ENCODE data around the gene CARNS1.
A peak's percentile ranks its signal among the peaks of the same experiment; 100 is the strongest.

CARNS1 gene

DNA sequence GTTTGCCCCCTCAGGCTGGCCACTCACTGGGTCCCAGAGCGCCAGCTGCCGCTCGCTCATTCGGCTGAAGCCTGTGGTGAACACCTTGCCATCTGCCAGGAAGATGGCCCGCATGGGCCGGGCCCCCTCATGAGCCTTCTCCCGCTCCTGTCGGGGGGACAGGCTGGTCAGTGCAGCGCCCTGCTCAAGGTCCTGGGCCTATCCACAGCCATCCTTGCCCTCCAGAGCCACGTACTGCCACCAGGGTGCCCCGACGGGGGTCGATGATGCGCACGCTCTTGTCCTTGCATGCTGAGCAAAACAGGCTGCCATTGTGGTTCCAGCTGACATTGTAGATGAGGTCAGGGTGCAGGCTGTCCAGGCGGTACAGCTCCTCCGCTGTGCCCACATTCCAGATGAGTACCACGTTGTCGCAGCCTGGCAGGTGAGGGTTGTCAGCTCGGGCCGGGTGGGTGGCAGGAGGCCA, 25.7 kb downstream of the CARNS1 start:
- no peak for DNase-seq (ENCODE audit: low spot score)

DNA sequence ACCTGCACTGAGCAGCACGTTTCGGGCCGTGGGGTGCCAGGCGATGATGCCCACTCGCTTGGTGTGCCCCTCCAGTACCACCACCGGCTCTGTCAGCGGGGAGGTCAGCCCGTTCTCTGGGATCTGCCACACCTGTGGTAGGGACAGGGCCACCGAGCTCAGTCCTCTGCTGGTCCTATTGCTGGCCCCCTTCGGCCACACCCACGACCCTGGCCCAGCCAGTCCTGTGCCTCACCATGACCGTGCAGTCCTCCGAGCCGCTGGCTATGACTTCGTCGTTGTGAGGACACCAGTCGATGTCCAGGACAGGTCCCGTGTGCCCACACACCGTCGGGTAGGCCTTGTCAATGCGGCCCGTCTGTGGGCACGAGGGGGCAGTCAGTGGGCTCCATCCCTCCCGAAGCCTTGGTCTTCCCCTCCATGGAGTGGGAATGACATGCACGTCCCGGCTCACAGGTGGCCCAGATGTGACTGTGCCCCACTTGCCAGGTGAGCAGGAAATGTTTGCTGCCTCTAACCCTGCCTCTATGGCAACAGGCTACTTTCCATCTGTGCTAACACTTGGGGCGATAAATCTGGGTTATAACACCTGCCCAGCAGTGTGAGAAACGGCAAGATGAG, 26.4 kb downstream of the CARNS1 start:
- DNase-seq (ENCODE audit: low spot score) = no peak

DNA sequence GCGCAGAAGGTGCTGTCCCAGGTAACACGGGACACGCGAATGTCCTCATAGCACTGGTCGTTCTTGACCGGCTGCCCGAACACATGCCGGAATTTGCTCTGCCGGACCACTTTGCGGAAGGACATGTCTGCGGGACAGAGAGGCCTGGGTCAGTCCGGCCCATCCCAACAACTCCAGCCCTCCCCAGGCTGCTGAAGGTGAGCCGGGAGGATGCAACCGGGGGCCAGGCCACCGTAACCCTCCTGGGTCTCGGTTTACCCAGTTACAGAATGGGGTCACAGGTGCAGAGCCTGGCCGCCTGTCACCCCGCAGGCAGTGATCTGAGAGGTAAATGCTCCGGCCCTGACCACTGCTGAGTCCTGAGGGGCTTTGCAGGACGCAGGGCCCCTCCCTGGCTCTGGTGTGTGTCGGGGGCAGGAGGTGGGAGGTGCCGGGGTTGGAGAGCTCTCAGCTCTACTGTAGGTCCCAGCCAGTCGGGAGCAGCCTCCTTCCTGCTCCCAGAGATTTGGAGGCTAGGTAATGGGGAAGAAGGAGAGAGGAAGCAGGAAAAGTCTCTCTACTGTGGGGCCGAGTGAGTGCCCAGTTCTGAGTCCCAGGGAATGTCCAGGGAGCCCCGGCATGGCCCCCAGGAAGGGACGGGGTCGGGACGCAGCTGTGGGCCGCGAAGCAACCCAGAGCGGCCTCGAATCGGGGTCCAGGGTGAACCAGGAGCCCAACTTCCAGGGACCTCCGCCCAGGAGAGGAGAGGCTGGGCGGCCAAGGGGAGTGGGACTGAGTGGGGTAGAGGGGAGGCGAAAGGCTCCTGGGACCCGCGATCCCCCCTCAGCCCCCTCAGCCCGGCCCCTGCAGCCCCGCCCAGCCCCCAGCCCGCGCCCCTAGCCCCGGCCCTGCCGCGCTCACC, 27.3 kb downstream of the CARNS1 start:
- no peak for DNase-seq (ENCODE audit: low spot score)

DNA sequence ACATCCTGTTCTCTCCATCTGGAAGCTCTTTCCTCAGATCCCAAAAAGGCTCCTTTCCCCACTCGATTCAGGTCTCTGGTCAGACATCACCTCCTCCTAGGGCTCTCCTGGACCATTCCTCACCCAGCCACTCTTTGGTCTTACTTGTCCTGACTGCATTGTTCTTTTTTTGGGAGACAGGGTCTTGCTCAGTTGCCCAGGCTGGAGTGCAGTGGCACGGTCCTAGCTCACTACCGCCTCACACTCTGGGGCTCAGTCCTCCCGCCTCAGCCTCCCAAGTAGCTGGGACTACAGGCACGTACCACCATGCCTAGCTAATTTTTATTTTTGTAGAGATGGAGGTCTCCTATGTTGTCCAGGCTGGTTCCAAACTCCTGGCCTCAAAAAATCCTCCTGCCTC, 30.0 kb downstream of the CARNS1 start:
- DNase-seq (ENCODE audit: low spot score) = no peak

DNA sequence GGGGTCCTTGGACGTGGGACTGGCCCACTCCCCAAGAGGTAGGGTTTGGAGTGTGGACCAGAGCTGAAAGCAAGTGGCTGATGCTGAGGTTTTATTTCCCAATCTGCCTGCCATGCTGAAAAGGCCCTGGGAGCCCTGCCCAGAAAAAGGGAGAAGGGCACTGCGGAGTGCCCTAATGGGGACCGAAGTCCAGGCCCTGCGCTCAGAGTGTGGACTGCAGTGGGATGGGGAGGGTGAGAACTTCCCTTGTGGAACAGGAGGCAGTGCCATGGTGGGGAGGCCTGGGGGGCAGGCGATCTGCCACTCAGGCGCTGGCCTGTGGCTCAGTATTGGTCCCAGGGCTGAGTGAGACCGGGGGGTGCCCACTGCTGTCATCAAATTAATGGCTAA, 32.7 kb downstream of the CARNS1 start:
- no peak for DNase-seq (ENCODE audit: low spot score)

DNA sequence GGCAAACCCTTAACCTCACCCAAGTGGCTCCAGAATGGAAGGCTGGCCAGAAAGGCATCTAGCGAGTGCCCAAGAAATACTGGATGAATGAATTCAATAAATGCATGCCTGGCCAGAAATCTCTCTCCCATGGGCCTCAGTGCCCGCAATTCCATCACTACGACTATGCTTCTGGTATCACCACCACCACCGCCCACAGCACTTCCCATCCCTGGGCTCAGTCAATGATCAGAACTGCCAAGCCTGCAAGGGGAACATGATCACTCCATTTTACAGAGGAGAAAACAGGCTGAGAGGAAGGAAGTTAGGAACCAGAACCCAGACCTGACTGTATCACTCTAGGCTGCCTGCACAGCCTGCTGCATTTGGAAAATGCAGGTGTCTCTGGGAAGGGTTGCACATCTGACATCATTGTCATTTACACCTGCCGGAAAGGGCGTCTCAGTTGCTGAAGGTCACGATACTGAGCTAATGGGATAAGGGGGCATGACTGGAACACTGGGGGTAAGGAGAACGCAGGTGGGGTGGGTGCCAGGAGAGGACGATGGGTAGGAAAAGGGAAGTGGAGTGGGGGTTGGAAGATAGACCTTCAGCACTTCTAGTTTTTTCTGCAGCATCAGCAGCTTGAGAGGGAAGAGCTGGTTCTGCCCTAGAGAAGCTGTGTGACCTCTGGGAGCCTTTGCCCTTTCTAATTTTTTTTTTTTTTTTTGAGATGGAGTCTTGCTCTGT, 33.8 kb downstream of the CARNS1 start:
- no peak for DNase-seq (ENCODE audit: low spot score)

DNA sequence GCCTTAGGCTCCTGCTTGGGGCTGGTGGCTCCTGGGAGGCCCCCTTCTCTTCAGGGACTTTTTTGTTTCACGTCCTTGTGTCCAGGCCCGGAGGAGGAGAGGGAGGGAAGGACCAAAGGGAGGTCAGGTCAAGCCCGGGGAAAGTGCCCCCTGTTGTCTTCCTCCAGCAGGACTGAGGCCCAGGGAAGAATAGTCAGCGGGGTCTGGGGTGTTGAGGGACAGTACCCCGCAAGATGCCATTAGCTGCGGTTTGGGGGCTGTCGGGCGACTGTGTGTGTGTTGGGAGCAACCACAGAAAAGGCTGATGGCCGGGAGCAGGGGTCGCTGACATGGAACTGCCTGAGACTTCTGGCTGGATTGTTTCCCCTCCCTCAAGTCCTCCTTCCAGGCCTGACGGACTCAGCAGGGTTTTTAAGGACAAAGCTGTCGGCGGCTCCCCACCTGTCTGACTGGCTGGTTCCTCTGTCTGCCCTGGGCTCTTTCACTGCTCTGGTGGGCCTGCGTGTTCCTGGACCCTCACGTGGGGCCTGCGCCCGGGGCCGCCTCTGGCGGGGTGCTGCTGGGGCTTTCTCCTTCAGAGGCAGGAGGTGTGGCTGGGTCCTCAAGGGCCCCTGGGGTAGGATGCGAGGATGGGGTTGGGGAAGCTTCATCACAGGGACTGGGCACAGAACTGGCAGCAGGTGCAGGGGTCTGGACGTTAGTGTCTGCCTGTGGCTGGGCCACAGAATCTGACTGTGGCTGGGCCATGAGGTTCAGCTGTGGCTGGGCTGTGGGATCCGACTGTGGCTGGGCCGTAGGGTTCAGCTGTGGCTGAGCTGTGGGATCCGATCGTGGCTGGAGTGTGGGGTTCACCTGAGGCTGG, 35.5 kb downstream of the CARNS1 start:
- no peak for DNase-seq (ENCODE audit: low spot score)

DNA sequence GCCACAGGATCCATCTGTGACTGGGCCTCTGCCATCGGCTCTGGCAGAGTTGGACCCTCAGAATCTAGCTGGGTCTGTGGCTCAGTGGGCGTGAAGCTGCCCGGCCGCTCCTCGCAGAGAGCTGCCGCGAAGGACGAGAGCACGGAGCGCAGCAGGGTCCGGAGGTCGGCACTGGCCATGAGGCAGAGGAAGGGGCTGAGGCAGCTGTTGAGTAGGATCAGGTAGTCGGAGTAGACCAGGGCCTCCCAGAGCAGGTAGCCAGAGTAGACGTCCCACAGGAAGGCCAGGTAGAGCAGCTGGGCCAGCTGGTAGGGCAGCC, 36.1 kb downstream of the CARNS1 start:
- no peak for DNase-seq (ENCODE audit: low spot score)

DNA sequence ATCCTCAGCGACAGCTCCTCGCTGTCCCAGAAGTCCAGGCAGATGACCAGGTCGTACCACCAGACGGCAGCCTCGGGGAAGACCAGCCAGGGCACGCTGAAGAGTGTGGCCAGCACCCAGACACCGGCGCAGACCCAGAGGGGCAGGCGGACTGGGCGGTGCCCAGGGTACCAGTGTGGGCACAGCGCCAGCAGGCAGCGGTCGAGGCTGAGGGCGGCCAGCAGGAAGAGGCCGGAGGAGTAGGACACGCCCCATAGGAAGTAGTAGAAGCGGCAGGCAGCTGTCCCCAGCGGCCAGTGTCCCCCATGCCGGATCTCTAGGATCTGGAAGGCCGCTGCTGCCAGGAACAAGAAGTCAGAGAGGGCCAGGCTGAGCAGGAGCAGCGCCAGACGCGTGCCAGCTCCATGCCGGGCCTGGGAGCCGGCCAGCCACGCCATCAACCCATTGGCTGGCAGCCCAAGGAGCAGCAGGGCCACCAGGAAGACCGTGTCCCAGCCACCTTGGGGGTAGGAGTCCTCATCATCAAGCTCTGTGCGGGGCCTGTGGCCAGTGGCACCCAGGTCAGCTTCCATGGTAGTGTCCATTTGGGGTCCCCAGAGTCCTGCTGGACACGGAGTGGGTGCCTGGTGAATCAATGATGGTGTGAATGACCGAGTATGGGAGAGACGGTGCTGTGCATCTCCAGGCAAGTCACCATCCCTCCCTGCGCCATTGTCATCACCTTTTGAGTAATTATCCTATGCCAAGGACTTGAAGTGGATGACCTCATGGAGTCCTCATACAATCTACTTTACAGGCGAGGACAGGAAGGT, 36.9 kb downstream of the CARNS1 start, which contains the start of gene GPR152:
Gene GPR152 (minus strand): TSS at position 589 of the 812 bp plus-strand sequence. CDS start 5 bp downstream, at position 584.
- no peak for DNase-seq (ENCODE audit: low spot score)

DNA sequence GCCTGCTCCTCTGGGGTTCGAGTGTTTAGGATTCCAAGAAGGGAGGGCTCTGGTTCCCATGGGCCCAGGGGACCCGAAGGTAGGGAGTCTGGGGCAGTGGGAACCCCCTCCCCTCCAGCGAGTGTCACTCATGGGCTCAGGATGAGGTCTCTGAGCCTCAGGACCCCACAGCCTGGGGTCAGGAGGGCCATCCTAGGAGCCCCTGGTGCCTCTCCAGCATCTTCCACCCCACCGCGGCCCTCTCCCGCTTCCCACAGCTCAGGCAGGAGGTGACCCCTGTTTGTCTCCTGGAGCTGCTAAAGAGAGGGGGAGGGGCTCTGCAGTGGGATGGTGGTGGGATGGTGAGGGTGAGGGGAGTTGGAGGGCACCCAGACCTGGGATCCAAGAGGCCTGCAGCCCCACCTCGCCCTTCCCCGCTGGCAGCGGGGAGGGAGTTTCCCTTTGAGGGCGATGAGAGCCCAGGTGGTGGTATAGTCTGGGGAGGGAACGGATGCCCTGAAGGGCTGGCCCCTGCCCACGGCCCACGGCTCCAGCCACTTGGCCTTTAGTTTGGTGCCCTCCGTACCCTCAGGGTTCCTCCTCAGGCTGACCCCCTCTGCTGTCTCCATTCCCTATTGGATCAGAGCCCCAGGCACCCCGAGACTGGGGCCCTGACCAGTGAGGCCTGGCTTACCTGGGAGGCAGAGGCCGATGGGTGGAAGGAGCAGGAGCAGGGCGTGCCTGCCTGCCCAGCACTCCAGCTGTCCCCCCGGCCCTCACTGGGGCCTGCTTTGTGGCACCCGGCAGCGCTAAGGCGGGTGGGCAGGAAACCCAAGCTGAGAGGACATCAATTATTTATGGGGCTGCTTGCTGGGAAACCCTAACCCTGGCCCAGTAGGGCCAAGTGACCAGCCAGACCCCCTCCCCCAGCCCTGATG, 38.6 kb downstream of the CARNS1 start:
- no peak for DNase-seq (ENCODE audit: low spot score)

DNA sequence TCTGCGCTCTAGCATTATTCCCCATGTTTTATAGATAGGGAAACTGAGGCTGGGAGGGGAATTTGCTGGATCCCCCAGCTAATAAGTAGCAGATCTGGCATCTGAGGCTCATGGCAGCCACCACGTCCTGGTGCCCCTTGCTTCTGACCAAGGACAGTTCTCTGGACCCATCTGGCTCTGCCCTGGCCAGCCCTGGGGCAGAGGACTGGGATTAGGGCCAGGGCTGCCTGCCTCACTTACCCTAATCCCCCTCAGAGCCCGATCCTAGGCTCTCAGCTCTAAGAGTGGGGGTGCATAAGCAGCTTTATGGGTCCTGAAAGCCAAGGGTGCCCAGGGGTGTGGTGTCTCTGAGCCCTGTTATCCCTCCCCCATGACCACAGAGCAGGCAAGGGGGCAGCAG, 39.6 kb downstream of the CARNS1 start, which contains the start of gene CABP4:
Gene CABP4 (plus strand): TSS at position 301 of the 400 bp plus-strand sequence. CDS start 70 bp downstream, at position 371.
- no peak for DNase-seq (ENCODE audit: low spot score)

DNA sequence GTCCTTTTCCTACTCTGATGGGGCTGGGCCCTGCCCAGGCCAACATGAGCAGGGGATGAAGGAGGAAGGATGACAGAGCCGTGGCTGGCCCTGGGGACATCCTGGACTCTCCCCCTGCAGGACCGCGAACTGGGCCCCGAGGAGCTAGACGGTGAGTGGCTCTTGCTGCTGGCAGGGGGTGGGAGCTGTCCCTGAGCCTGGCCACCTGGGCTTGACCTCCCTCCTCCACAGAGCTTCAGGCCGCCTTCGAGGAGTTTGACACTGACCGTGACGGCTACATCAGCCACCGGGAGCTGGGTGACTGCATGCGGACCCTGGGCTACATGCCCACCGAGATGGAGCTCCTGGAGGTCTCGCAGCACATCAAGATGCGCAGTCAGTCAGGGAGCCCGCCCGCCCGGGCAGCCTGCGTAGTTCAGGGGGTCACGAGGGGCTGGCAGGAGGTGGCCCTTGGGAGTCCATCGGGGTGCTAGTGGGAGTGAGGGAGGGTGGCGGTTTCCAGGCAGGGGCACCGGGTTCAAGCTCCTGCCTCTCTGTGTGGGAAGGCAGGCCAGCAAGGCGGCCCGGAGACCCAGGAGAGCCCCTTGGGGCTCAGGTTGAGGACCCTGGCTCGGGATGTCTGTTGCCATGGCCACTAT, 40.7 kb downstream of the CARNS1 start:
- no peak for DNase-seq (ENCODE audit: low spot score)

DNA sequence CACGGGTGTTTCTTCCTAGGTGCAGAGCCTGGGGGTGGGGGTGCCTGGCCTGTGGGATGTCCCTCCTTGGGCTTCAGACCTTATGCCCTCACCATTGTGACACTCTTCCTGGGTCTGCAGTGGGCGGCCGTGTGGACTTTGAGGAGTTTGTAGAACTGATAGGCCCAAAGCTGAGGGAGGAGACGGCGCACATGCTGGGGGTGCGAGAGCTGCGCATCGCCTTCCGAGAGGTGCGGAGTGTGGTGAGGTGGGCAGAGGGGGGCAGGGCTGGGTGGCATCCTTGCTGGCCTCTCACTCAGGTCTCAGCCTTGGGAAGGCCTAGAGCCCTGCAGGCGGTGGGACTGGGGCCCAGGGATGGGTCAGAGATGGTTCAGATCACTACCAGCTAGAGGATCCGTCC, 42.0 kb downstream of the CARNS1 start:
- DNase-seq (ENCODE audit: low spot score) = no peak

DNA sequence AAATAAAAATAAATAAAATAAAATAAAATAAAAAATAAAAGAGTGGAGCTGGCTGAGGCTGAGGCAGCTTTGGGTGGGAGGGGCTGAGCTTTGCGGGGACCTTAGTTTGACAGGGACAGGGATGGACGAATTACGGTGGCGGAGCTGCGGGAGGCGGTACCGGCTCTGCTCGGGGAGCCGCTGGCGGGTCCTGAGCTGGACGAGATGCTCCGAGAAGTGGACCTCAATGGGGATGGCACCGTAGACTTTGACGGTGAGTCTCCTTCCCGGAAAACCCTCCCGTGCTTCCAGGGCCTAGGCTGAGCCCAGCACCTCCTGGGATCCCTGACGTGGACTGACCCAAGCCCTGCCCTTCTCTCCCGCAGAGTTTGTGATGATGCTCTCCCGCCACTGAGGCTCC, 42.8 kb downstream of the CARNS1 start:
- DNase-seq (ENCODE audit: low spot score) = no peak

DNA sequence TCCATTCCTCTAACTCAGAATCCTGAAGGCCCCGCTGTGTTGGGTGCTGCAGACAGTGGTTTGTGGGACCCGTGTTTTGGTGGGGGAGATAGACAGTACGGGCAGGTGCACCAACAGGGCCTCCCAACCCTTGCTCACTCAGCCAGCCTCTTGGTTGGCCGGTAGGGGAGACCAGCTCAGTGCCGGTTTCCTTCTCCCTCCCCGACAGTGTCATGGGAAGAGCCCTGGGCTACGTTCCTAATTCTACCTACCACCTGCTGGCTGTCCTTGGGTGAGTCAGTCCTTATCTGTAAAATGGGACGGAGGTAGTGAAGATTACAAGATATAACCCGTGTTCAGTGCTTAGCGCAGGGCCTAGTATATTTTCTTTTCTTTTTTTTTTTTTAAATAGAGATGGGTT, 47.7 kb downstream of the CARNS1 start:
- DNase-seq (ENCODE audit: low spot score) = no peak

DNA sequence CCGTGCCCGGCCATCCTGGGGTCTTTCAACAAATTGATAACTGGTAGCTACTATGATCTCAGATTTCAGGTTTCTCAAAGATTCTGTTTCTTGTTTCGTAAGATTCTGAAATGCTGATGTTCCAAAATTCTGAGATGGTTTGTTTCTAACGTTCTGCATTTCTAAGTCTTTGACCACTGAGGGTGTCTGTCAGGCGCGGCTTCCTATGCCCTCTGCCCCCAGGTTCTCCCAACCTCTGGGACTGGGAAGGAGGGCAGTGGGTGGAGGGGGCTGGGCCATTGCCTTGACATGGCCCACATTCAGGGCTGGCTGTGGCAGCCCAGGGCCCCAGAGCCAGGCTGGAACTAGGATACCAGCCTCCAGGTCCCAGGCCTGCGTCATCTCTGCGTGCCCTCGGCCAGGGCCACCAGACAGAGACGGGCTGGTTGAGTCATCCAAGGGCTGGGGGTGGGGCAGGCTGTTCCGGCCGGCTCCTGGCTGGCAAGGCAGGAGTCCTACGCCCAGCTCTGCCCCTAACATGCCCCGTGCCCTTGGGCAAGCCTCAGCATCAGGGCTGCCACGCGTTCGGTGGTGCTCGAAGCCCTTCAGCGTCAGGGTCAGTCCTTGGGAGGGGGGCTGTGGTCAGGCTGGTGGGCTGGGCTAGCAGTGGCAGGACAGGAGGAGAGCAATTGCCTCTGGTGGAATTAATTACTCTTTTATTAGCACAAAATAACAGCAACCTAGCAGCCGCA, 48.4 kb downstream of the CARNS1 start:
- no peak for DNase-seq (ENCODE audit: low spot score)

DNA sequence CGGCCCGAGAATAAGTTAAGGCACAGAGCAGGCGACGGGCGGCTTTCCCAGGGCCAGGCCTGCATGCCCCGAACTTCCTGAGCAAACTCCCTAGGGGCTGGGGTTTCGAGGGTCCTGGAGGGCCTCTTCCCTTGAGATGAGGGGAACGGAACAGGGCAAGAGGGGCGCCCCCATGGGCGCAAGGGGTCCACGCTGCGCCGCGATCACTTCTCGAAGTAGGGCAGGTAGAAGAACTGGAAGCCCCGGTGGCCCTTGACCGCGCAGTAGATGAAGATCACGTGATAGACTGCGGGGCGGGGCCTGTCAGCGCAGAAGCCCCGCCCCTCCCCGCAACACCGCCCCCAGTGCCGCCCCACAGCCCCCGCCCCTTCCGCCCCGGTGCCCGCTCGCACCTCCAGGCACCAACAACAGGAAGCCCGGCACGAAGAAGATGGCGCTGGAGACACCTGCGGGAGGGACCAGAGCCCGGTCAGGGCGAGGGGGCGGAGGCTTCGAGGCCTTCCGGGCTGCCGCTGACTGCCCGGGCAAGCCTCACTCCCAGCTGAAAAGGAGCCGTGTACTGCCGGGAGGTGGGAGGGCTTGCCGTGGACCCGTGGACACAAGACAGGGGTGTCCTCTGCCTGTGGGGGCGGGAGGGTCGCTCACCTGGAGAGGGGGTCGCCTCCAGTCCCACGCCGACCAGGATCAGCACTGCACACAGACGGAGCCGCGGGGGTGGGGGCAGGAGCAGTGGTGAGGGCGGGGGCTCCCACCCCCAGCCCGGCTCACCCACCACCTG, 49.1 kb downstream of the CARNS1 start:
- DNase-seq (ENCODE audit: low spot score) = peak; percentile 100

DNA sequence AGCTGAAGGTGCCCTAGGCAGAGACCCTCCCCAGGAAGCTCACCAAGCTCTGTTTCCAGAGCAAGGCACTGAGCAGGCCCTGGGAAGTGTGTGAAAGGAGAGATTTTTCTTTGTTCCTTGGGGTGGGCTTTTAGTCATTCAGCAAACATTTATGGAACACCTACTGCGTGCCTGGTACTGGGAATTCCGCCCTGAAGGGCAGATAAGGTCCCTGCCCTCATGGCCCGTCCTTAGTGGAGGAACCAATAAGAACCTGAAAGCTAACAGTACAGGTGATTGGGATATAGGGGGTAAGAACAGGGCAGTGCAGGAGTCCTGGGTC, 49.7 kb downstream of the CARNS1 start:
- no peak for DNase-seq (ENCODE audit: low spot score)

Data from HuH-7 (cell line).